Fibroblast of pulmonary artery (primary cell): ENCODE measurements around the gene TMEM245.

Source experiments
- DNase-seq: peaks from one replicate; pipeline ENCODE4 v3.0.0-alpha.2; 2010; ENCODE audit warnings: low read depth
- H3K4me3 ChIP-seq: replicated peaks from 2 replicates; pipeline ENCODE4 v1.5.1; 2011; ENCODE audit warnings: low read depth, mild to moderate bottlenecking, control low read depth, low read length, moderate library complexity
- CTCF ChIP-seq: IDR thresholded peaks from 2 replicates; pipeline ENCODE4 v1.5.1; 2011; ENCODE audit warnings: mild to moderate bottlenecking, control low read depth, low read length, inconsistent platforms; ENCODE audit errors: missing control alignments

The TMEM245 gene

GRCh38 chr9:109114670-109115069 is 5.1 kb downstream of the TMEM245 start:
- TF ChIP-seq CTCF, result no peak
- DNase-seq, result peak; percentile 33
- H3K4me3 ChIP-seq, result no peak overlapping the region

GRCh38 chr9:109113892-109114609 is 5.7 kb downstream of the TMEM245 start:
- TF ChIP-seq CTCF, result no peak
- no peak overlapping the region for H3K4me3 ChIP-seq
- no peak for DNase-seq

- no peak overlapping the region for H3K4me3 ChIP-seq
- no peak for DNase-seq
- TF ChIP-seq CTCF, result no peak
These were observed 6.5 kb downstream of the TMEM245 start for GRCh38 chr9:109113254-109113653.

- H3K4me3 ChIP-seq, result peak overlapping the region; percentile 31
- TF ChIP-seq CTCF, result no peak
- peak; percentile 72 for DNase-seq
These were observed 9.3 kb downstream of the TMEM245 start for GRCh38 chr9:109110329-109111021.

GRCh38 chr9:109109967-109110328 is 9.8 kb downstream of the TMEM245 start:
- no peak overlapping the region for H3K4me3 ChIP-seq
- no peak for TF ChIP-seq CTCF
- peak; percentile 28 for DNase-seq

GRCh38 chr9:109108318-109108717 is 11.4 kb downstream of the TMEM245 start:
- peak; percentile 44 for DNase-seq
- TF ChIP-seq CTCF, result no peak
- no peak overlapping the region for H3K4me3 ChIP-seq
